Calu3 (cell line): ENCODE results near the gene THNSL1. TPM values are rescaled to one million over a fixed set of nuclear protein-coding genes. Genes with fewer than 3 reads are reported as not detected.

Source experiments
- BruUV-seq: library from RNA; stranded (reverse); fragments of 400-500 nt; replicated peaks from 2 replicates; lab custom pipeline; 2021; lab: Mats Ljungman, UMichigan
- CTCF ChIA-PET: fragments of 300-600 bp; sonication (Branson Sonifier 250); formaldehyde crosslinking; loops from one replicate; lab custom pipeline; 2022; ENCODE audit warnings: antibody characterized with exemption; lab: Charles Lee
- DNase-seq: peaks from one replicate; pipeline ENCODE4 v3.0.0; 2022
- H3K27ac Mint-ChIP-seq: one replicate; pipeline ENCODE4 v1.8.0; 2022; ENCODE audit warnings: mixed read lengths; ENCODE audit not compliant: unreplicated experiment
- H3K27me3 Mint-ChIP-seq: one replicate; pipeline ENCODE4 v1.8.0; 2022; ENCODE audit warnings: mixed read lengths; ENCODE audit not compliant: unreplicated experiment
- H3K36me3 Mint-ChIP-seq: one replicate; pipeline ENCODE4 v1.8.0; 2022; ENCODE audit warnings: mild to moderate bottlenecking, moderate library complexity, mixed read lengths; ENCODE audit not compliant: insufficient read depth, unreplicated experiment
- H3K4me1 Mint-ChIP-seq: one replicate; pipeline ENCODE4 v1.8.0; 2022; ENCODE audit warnings: mild to moderate bottlenecking, low read depth, mixed read lengths; ENCODE audit not compliant: unreplicated experiment
- H3K4me3 Mint-ChIP-seq: one replicate; pipeline ENCODE4 v1.8.0; 2022; ENCODE audit warnings: mild to moderate bottlenecking, low read depth, moderate library complexity, mixed read lengths; ENCODE audit not compliant: unreplicated experiment
- H3K9me3 Mint-ChIP-seq: one replicate; pipeline ENCODE4 v1.8.0; 2022; ENCODE audit warnings: low read depth, mixed read lengths; ENCODE audit not compliant: unreplicated experiment
- intact Hi-C: fragments of 100-400 bp; cut with micrococcal nuclease; formaldehyde crosslinking; loops from one replicate; pipeline ENCODE4 v1.10.0; 2022; ENCODE audit not compliant: unreplicated experiment
- total RNA-seq: library from RNA; stranded (reverse); gene quantifications from 2 replicates; pipeline ENCODE4 v1.2.3, GENCODE V29; 2022
- TF ChIP-seq, protein P1 (sequence below): fragments of 200-600 bp; IDR thresholded peaks from one replicate; pipeline ENCODE4 v1.8.0; 2022; ENCODE audit warnings: antibody characterized with exemption; ENCODE audit not compliant: unreplicated experiment

THNSL1 gene
- total RNA-seq, 1 experiment from 2014 or later = 6.6 TPM

DNA sequence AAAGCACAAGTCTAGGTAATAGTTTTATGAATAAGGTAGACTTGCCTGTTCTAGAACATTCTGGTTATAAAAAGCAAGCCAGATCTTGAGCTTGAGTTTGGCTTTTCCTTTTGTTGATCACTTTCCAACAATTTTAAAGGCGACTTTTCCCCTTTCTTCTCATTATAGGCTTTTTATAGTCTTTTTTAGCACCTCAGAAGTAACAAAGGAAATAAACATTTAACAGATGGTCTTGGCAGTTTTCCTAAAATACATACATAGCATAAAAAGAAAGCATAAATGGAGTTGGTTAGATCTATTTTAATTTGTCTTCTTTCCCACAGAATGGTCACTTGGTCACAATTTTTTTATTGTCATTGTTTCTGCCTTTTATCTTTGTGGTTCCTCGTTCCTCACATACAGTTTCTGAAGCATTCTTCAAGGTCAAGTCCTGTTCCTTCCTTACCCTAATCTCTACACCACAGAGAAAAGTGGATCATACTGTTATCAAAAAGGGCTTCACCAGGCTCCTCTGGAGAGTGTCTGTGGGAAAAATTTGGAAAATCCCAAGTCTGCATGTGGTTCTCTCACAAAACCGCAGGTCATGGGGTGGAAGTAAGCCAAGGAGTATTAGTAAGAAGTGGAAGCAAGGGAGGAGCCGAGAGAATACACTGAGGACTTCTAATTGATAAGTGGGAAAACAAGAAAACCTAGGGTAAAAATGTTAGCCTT lies 31.3 kb downstream of the THNSL1 start:
- H3K27me3 Mint-ChIP-seq = no peaks in the 10 kb centered on the region
- H3K4me3 Mint-ChIP-seq = no peak overlapping the region
- intact Hi-C loops = no loop called here
- DNase-seq = no peak
- no peaks in the 10 kb centered on the region for H3K9me3 Mint-ChIP-seq
- H3K36me3 Mint-ChIP-seq = no peaks in the 10 kb centered on the region
- BruUV-seq = no TSS peak
- no peaks in the 10 kb centered on the region for H3K4me1 Mint-ChIP-seq
- TF ChIP-seq, protein P1, sequence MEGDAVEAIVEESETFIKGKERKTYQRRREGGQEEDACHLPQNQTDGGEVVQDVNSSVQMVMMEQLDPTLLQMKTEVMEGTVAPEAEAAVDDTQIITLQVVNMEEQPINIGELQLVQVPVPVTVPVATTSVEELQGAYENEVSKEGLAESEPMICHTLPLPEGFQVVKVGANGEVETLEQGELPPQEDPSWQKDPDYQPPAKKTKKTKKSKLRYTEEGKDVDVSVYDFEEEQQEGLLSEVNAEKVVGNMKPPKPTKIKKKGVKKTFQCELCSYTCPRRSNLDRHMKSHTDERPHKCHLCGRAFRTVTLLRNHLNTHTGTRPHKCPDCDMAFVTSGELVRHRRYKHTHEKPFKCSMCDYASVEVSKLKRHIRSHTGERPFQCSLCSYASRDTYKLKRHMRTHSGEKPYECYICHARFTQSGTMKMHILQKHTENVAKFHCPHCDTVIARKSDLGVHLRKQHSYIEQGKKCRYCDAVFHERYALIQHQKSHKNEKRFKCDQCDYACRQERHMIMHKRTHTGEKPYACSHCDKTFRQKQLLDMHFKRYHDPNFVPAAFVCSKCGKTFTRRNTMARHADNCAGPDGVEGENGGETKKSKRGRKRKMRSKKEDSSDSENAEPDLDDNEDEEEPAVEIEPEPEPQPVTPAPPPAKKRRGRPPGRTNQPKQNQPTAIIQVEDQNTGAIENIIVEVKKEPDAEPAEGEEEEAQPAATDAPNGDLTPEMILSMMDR = no peak
- CTCF ChIA-PET = interaction anchor here (0.5 kb wide), 1 partner anchor 1130 kb away, joined by 3 read pairs; no protein-coding TSS in a partner anchor
- H3K27ac Mint-ChIP-seq = no peak overlapping the region

DNA sequence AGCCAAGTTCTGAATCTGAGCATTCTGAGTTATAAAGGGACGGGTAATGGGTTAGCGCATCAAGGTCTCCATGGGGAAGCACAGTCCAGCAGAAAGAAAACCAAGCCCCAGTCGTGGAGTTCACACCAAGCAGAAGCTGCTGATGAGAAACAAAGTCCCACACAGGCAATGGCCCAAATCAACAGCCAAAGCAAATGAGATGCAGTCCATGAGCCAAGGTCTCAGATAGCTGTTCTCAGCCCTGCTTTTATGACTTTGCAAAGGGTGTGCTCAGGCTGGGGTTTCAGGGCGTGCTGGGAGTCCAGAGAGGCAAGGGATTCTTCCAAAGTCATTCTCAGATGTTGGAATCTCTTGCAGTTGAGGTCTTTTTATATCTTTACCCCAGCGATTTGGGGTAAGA lies 32.0 kb downstream of the THNSL1 start:
- H3K4me1 Mint-ChIP-seq = no peaks in the 10 kb centered on the region
- DNase-seq = no peak
- no TSS peak for BruUV-seq
- TF ChIP-seq, protein P1 = no peak
- CTCF ChIA-PET = interaction anchor here (0.5 kb wide), 1 partner anchor 1131 kb away, joined by 3 read pairs; no protein-coding TSS in a partner anchor
- intact Hi-C loops = no loop called here
- no peak overlapping the region for H3K4me3 Mint-ChIP-seq
- H3K27ac Mint-ChIP-seq = no peak overlapping the region
- no peaks in the 10 kb centered on the region for H3K36me3 Mint-ChIP-seq
- no peaks in the 10 kb centered on the region for H3K27me3 Mint-ChIP-seq
- no peaks in the 10 kb centered on the region for H3K9me3 Mint-ChIP-seq

DNA sequence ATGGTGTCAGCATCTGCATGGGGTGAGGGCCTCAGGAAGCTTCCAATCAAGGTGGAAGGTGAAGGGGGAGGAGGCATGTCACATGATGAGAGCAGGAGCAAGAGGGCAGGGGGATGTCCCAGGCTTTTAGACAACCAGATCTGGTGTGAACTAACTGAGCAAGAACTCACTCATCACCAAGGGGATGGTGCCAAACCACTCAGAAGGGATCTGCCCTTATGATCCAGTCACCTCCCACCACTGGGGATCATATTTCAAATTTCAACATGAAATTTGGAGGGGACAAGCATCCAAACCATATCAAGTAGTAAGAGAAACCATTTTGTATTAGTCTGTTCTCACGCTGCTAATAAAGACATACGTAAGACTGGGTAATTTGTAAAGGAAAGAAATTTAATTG lies 33.6 kb downstream of the THNSL1 start:
- H3K27me3 Mint-ChIP-seq = no peaks in the 10 kb centered on the region
- BruUV-seq = no TSS peak
- no peaks in the 10 kb centered on the region for H3K9me3 Mint-ChIP-seq
- intact Hi-C loops = no loop called here
- TF ChIP-seq, protein P1 = no peak
- CTCF ChIA-PET = no interaction called here
- no peaks in the 10 kb centered on the region for H3K36me3 Mint-ChIP-seq
- no peaks in the 10 kb centered on the region for H3K4me1 Mint-ChIP-seq
- DNase-seq = no peak
- H3K4me3 Mint-ChIP-seq = no peak overlapping the region
- H3K27ac Mint-ChIP-seq = no peak overlapping the region

DNA sequence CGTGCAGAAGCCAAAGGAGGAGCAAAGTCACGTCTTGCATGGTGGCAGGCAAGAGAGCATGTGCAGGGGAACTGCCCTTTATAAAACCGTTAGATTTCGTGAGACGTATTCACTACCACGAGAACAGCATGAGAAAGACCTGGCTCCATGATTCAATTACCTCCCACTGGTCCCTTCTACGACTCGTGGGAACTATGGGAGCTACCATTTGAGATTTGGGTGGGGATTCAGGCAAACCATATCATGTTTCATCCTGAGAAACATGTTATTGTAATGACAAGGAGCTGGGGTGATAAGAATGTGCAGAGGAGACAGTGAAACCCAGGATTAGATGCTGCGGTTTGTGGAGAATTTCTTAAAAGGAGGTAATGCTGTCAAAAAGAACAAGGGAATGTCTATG lies 34.0 kb downstream of the THNSL1 start:
- no peaks in the 10 kb centered on the region for H3K4me1 Mint-ChIP-seq
- DNase-seq = no peak
- H3K9me3 Mint-ChIP-seq = no peaks in the 10 kb centered on the region
- H3K27me3 Mint-ChIP-seq = no peaks in the 10 kb centered on the region
- no TSS peak for BruUV-seq
- H3K4me3 Mint-ChIP-seq = no peak overlapping the region
- H3K27ac Mint-ChIP-seq = no peak overlapping the region
- intact Hi-C loops = no loop called here
- TF ChIP-seq, protein P1 = no peak
- H3K36me3 Mint-ChIP-seq = no peaks in the 10 kb centered on the region
- CTCF ChIA-PET = no interaction called here
